ENCODE results near the gene CASZ1.

GRCh38 chr1:10701145-10701544 is 95.3 kb downstream of the CASZ1 start:
- TF ChIP-seq POLR2A (IDR thresholded peaks at IDR 0.05): no peak
- no peak for TF ChIP-seq CTCF (IDR thresholded peaks at IDR 0.05)

All from adrenal gland (tissue), 5 donors.